ENCODE data around the gene PTPRR.

The PTPRR gene

DNA sequence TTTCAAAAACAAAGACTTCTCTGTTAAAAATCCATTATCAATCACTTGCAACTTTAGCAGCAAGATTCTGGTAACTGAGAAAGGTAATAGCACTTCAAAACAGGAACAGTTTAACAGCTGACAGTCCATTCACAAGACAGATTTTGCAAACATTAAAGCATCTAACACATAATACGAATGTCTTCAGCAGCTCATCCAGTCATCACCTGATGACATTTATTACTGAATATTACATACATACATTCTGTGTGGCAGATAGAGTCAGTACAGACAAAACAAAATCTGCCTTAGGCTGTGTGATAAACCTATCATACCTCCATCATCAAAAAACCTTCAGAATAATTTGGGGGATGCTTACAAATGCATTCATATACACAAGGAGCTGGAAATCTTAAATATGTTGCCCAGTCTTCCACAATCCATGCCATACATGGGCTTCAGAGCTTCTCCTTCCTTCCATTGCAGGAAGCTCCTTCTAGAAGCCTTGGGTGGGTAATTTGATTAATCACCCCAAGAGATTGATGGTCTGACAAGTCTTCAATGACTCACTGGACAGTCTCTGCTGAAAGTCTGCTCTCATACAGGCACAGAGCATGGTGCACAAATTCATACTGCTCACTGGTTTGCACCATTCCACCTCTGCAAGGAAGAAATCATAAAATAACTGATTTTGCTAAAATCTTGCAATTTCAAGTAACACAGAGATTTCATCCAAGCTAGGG, 281.7 kb downstream of the PTPRR start:
- DNase-seq: no peak

DNA sequence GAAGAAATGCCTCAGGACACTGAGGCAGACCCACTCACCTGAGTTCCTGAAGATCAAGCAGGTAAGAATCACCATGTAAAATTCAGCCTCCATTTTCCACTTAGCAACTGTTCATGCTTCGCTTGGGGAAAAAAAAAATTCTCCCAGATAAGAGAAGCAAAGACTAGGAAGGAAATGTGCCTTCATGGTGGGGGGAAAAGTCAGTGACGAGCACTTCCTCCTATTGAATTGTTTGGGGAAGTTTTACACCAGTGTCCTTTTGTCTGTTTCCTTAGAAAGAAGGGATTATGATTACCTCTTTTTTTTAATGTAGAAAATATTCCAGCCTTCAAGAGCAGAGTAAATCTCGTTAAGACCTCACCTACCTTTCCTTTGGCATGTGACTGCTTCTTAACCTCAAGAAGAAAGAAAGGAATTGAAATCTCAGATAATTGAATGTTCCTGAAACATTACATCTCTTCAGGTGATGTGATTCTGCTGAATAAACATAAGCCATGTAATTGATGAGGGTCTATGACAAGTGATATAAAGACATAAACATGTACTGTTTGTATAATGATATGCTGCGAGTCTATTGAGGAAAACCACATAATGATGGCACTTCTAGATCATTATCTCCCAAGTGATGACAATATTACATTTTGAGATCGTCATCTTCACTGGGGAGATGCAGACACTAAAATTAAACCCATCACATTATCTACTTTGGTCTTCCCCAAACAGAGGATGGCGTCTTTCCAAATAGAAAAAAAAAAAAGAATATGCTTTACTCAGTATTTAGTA, 283.0 kb downstream of the PTPRR start, which contains the start of gene PTPRB:
TSS of gene PTPRB (minus strand) at position 127 of the 783 bp plus-strand sequence. CDS start at position 93, 34 bp downstream.
- no peak for DNase-seq

DNA sequence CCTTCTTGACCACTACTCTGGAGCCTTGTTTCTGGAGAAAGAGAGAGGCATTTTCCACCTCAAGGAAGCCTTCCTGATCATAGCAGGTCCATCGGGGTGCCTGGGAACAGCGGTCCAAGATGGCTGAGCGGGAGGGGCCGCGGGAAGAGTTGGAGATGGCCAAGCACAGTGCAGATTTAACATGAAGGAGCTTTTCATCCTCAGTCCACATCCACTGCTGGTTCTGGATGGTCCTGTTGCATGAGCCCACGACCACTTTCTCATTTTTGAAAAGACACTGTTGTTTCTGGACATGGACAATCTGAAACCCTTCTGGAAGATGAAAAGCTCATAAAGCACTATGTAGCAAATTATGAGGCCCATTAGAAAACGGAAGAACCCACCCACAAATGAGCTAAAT, 284.8 kb downstream of the PTPRR start:
- no peak for DNase-seq

DNA sequence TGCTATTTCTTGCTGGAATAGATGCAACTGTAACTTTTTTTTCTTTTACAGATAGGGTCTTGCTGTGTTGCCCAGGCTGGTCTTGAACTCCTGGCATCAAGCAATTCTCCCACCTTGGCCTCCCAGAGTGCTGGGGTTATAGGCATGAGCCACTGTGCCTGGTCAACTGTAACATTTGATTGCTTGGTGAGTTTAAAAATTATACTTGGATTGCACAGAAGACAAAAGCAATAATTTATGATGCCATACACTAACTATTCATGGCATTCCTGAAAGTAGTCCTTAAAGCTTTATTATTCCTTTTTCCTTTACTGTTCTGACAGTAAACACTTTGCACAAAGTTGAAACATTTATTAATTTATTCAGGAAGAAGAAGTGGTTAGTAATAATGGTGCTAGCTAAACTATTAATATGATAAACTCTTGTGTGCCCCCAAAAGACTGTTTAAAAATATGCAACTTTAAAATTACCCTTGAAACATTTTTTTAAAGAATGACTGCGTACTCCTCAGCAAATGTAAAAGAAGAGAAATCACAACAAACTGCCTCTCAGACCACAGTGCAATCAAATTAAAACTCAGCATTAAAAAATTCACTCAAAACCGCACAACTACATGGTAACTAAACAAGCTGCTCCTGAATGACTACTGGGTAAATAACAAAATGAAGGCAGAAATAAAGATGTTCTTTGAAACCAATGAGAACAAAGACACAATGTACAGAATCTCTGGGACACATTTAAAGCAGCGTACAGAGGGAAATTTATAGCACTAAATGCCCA, 291.6 kb downstream of the PTPRR start:
- DNase-seq: no peak

DNA sequence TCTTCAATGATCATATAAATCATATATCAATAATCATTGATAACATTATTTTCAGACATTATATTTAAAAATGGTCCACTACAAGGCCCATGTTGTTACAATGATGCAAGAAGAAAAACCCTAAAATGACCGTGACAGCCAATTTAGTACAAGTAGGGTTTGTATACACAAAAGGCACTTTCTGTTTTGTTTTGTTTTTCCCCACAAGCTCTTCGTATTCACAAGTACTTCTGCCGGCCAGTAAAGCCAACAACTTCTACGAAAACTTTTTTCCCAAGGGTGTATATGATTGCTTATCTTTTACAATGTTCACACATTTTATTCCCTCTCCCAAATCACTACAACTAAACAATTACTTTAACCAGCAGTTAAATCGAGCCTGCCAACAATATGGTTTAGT, 292.9 kb downstream of the PTPRR start:
- no peak for DNase-seq

DNA sequence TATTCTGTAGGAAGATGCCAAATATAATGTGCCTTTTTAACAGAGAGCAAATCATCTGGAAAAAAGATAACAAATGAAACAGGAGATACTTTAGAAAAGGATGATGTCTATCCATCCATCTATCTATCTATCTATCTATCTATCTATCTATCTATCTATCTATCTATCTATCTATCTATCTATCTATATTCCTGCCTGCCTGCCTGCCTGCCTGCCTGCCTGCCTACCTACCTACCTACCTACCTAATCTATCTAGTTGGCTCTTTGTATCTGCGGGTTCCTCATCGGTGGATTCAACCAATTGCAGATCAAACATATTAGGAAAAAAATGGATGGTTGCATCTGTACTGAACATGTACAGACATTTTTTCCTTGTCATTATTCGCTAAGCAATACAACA, 294.4 kb downstream of the PTPRR start:
- DNase-seq: no peak

DNA sequence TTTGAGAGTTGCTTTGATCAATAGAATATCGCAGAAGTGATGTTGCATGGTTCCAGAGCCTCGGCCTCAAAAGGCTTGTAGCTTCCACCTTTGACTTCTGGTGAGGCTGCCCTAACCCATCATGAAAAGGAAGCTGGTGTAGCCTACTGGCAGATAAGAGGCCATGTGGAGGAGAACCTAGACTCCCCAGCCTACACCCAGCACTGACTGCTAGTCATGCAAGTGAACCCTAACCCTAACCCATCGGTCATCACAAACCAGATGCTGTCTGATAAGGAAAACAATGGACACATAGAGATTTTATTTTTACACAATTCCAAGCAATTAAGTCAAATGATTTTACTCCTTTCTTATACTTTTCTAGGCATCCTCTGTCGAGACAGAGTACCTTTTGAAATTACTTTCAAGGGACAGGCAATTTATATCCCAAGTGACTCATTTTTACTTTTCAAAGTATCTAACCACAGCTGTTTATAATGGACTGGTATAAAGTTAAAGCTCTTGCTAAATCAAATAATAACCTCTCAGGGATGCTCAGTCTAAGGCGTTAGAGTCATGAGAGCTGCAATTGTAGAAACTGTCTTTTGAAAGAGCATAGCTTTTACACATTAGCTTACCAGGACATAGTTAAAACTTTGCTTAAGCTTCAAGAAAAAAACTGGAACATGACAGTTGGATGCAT, 300.9 kb downstream of the PTPRR start:
- DNase-seq: no peak

DNA sequence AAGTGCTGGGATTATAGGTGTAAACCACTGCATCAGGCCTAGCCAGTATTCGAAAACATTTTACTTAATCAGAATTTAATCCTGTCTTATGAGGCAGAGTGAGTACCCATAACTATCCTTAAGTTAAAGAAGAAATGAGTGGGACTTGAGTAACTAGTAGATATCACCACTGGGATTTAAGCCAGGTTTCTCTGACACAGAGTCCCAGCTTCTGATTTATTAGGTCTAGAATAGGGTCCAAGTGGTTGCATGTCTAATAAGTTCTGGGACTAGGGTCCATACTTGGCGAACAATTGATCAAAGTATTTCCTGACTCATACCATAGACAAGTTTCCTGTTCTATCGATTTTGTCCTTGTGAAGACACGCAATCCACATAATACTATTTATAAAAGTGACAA, 302.2 kb downstream of the PTPRR start:
- no peak for DNase-seq

DNA sequence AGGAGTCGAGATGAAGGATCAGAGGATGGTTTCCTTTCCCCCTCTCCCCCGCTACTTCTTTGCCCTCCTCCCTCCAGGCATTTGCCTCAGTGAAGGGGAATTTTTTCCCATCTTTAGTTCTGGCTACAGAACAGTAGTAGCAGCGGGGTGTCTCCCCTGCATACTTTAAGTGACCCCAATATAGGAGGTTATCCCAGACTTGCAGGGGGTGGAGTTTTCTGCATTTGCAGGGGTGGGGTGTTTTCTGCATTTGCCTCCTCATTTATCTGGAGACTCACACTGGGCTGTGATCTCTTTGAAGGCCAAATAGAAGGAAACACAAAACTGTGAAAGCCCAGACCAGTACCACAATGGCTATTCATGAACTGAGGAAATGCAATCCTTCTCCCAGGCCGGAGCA, 303.1 kb downstream of the PTPRR start:
- no peak for DNase-seq

DNA sequence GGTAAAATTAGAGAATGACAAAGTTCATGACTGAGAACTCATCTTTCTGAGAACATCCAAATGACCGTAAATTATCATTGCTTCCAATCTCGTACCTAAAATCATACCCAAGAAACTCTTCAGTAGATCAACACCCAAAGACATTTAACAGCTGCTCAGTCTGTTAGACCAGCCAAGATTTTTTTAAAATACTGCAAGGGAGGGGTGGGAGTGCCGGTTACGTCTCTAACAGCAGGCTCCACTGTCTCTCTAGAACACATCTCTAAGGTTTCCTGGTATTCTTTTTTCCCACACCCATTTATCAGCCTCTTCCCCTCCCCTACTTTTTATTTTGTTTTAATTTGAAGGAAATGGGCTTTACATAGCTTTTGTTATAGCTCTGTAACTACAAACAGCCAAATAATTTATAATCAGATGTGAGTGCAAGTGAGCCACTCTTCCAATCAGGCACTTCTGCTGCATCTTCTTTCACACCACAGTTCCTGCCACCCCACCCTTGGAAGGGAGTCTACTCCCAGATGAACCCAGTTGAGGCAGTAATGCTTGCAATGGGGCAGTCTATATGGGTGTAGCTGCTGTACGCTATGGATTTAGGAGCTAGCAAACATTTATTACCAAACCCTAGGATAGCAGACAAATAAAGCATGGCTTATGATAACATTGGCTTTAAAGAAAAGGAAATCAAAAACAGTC, 305.2 kb downstream of the PTPRR start:
- no peak for DNase-seq

DNA sequence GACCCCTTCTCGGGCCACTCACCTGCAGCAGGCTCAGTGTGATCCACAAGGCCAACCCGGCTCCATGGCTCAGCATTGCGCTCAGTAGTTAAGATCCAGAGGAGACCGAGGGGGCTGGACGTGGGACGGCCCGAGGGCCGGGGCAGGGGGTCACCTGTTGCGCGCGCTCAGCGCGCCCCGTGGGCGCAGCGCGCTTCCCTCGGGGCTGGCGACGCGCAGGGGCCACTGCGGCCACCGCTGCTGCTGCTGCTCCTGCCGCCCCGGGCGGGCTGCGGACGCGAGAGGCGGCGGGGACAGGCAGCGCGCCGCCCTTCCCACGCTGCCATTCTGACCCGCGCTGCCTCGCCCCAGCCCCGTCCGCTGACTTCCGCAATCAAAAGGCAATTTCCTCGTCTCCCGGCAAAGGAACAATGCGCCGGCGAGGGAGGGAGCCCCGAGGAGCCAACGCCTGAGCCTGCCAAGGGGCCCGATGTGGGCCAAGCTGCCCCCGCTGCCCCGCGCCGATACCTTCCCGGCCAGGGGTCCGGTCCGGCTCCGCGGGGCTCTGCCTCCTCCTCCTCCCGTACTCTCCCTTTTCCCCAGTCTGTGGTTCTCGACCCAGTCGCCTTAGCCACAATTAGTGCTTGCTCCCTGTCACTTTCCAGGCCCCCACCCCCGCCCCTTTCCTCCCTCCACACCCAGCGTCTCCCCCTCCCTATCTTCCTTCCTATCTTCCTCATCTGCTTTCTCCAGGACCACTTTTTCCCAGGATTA, 310.6 kb downstream of the PTPRR start:
- DNase-seq: peak in 1 of 2 experiments; percentile 20

DNA sequence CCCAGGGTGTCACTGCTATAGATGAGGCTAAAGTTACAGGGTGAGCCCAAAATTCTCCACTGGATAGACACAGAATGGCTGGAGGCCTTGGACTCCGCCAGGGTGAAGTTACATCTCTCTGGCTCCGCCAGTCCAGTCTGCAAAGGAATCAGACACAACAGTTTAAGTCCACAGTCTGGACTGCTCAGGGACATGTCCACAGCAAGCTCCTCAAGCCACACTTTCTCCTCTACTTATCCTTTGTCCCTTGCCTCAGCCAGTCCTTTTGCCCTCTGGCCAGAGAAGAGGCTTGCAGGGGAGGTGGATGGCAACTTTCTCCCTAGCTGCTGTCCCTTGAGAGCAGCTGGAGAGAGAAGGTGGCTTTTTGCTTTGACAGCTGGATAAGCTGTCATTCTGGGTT, 311.3 kb downstream of the PTPRR start:
- no peak for DNase-seq

DNA sequence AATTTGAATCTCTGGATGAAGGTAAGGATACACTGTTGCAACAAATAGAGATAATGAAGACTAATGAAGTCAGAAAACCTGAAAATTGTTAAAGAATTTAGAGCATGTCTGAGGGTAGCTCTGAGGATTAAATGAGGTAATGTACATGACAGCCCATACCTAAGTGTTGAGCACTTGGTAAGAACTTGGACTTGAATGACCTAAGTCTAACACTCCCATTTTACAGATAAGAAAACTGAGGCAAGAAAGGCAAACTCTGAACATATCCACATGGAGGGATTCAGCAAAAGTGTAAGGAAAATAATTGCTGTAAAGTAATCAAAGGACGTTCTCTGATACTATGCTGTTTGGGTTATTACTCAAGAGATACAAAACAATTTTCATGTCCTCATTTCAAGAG, 312.4 kb downstream of the PTPRR start:
- DNase-seq: no peak

DNA sequence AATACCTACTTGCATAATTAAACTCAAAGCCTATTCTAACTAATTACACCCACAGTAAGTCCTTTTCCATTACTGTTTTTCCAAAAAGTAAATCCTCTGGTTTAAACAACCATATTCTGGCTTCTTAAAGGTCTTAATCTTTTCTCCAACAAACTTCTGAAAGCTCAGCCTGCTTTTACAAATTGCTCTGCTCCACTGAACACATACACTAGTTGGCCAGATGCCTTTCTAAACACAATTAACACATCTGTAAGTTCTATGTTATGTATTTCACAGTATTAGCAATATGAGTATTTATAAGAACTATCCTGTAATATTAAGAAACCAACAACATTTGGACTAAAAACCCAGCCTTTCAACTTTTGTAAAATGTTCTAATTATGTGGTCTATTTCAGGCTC, 313.4 kb downstream of the PTPRR start:
- DNase-seq: no peak

DNA sequence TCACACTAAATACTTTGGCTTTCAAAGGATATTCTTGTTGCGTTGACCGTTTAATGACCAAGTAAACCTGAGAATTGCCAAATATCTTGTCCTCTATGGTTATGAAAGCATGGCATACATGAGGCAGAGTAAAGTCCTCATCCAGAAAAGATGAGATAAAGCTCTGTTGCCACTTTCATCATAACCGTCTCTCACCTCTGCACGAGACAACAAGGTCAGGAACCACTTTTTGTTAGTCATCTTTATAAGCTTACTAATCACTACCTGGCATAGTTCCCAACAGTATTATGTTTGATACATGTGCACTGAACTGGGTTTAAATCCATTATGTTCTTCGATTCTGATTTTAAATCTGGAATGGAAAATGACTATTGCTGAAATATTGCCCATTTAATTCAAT, 314.6 kb downstream of the PTPRR start:
- no peak for DNase-seq

DNA sequence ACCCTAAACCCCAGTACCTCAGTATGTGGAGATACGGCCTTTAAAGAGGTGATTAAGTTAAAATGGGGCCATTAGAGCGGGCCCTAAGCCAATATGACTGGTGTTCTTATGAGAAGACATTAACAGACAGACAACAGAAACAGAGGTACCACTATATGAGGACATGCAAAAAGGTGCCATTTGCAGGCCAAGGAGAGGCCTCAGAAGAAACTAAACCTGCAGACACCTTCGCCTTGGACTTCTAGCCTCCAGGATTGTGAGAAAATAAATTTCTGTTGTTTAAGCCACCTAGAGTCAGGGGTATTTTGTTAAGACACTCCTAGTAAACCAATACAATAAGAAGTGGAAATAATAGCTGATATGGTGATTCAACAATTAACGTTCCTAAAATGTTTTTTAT, 315.9 kb downstream of the PTPRR start:
- no peak for DNase-seq

DNA sequence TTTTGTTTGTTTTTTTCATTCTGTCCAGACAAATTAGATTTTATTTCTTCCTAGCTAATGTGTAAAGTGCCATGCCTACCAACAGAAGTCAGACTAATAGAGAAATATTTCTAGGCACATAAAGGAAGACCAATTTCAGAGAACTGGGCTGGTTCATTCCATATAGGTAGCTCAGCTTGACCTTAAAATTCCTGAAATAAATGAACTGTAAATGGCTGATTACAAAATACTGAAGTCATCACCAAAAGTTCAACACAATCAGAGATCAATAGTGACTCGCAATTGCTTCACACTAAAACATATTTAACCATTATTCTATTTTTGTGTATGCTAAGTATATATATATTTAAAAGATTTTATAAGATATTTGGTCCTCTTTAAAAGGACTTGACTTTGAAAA, 317.5 kb downstream of the PTPRR start:
- DNase-seq: no peak

DNA sequence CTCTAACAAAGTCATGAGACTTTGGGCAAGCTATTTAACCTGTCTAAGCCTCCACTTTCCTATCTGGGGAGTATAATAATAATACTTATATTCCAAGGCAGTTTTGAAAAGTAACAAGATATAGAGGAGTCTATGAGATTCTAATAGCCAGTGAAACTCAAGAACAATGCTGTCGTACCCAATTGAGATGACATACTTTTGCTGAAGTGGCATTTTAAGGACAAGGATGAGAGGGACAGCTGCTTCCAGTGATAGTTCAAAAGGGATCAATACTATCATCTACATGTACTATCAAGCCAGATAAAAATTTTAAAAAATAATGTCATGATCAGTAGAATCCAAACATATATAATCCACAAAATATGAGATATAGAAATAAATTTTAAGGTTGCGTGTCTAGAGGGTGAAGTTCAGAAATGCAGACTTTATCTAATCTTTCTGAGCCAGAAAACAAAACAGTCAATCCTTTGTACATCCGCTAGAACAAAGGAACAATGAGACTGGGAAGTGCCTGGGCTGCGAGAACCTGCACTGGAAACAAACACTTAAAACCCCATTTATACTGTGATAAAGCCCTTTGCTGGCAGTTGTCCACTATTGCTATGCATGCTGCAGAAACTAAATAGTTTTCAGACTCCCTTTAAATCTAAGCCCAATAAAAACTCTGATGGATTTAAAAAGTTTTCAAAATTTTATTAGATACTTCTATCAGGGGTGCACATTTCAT, 321.9 kb downstream of the PTPRR start:
- no peak for DNase-seq

DNA sequence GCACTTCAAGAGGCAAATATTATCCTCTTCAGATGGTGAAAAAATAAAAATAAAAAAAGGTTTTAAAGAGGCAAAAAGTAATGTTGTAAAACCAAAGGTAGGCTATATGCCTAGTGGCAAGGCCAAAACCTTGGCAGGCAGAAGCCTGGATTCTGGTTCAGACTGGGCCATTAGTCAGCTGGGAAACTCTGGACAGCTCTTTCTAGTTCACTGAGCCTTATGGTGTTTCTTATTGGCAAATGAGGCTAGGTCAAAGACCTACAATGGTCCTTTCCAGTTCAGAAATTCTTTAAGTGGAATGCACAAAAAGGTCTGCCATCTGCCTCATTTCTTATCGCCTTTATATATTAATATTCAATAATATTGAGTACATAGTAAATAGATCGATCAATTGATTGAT, 327.9 kb downstream of the PTPRR start:
- DNase-seq: no peak

DNA sequence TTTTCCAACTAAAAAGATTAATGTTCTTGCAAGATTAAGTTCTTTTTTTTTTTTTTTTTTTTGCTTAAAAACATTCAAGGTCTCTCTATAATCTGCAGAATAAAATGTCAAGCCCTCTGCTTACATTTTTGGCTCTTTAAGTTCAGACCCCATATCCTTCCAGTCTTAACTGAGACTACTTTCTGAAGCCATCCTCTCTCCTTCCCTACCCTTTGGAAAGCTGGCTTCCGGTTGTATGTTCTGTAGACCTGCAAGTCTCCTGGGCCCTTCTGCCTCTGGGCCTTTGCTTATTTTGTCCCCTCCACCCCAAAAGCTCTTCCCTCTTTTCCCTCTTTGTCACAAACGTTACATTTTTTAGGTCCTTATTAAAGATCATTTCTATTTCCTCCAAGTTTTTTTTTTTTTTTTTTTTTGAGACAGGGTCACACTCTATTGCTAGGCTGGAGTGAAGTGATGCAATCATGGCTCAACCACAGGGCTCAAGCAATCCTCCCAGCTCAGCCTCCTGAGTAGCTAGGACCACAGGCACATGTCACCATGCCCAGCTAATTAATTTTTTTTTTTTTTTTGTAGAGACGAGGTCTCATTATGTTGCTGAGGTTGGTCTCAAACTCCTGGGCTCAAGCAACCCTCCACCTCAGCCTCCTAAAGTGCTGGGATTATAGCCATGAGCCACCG, 329.9 kb downstream of the PTPRR start:
- DNase-seq: no peak
